Glutamatergic neuron (in vitro differentiated cells): Measurements from ENCODE around the gene CEACAM7. TPM values are rescaled to one million over a fixed set of nuclear protein-coding genes. Genes with fewer than 3 reads are reported as not detected.
"Not testable (repeated sequence)": the region's sequence is repeated elsewhere in the genome, so short reads cannot be mapped to it uniquely, and the experiment has no call there.

Source experiments
- DNase-seq: peaks from one replicate; pipeline ENCODE4 v3.0.0; 2022
- H3K27ac Mint-ChIP-seq: one replicate; pipeline ENCODE4 v1.8.0; 2020; ENCODE audit warnings: mild to moderate bottlenecking, mixed read lengths, inconsistent platforms; ENCODE audit not compliant: unreplicated experiment
- H3K27me3 Mint-ChIP-seq: one replicate; pipeline ENCODE4 v1.8.0; 2020; ENCODE audit warnings: mild to moderate bottlenecking, moderate library complexity, mixed read lengths, inconsistent platforms; ENCODE audit not compliant: unreplicated experiment
- H3K36me3 Mint-ChIP-seq: one replicate; pipeline ENCODE4 v1.8.0; 2020; ENCODE audit warnings: mild to moderate bottlenecking, mixed read lengths, inconsistent platforms; ENCODE audit not compliant: unreplicated experiment
- H3K4me1 Mint-ChIP-seq: one replicate; pipeline ENCODE4 v1.8.0; 2020; ENCODE audit warnings: mild to moderate bottlenecking, low read depth, mixed read lengths, inconsistent platforms; ENCODE audit not compliant: unreplicated experiment
- H3K4me3 Mint-ChIP-seq: one replicate; pipeline ENCODE4 v1.8.0; 2020; ENCODE audit warnings: mild to moderate bottlenecking, mixed read lengths, inconsistent platforms; ENCODE audit not compliant: unreplicated experiment
- H3K9me3 Mint-ChIP-seq: one replicate; pipeline ENCODE4 v1.8.0; 2020; ENCODE audit warnings: mild to moderate bottlenecking, moderate library complexity, mixed read lengths, inconsistent platforms; ENCODE audit not compliant: unreplicated experiment
- CTCF ChIP-seq: fragments of 200-600 bp; sonication (generic); IDR thresholded peaks from one replicate; pipeline ENCODE4 v1.5.0; 2021; ENCODE audit not compliant: partially characterized antibody, unreplicated experiment
- total RNA-seq: library from RNA; stranded (reverse); fragmentation: NEBNext Ultra II Directional; extraction: Animal tissue kit (Norgen Biotek cat#: 25700); gene quantifications from one replicate; pipeline ENCODE4 v1.2.1, GENCODE V29; 2021; ENCODE audit not compliant: unreplicated experiment

The CEACAM7 gene
- total RNA-seq, 1 donor from 2014 or later, result not detected

- no peak for DNase-seq
- Mint-ChIP-seq H3K36me3 (no peaks in the 10 kb centered on the region), H3K4me3 (no peak overlapping the region), H3K27ac (no peak overlapping the region), H3K27me3 (peaks cover 4% of the 10 kb centered on the region), H3K9me3 (no peaks in the 10 kb centered on the region), H3K4me1 (no peaks in the 10 kb centered on the region)
- no peak for TF ChIP-seq CTCF
Observed at GRCh38 chr19:41668315-41668714, 19.8 kb downstream of the CEACAM7 start.

GRCh38 chr19:41666075-41666474, 22.0 kb downstream of the CEACAM7 start:
- no peaks in the 10 kb centered on the region for H3K4me1 Mint-ChIP-seq
- TF ChIP-seq CTCF, result no peak
- no peak overlapping the region for H3K27ac Mint-ChIP-seq
- no peaks in the 10 kb centered on the region for H3K9me3 Mint-ChIP-seq
- H3K4me3 Mint-ChIP-seq, result no peak overlapping the region
- no peaks in the 10 kb centered on the region for H3K36me3 Mint-ChIP-seq
- H3K27me3 Mint-ChIP-seq, result peaks cover 2% of the 10 kb centered on the region
- no peak for DNase-seq

GRCh38 chr19:41657157-41657556, 30.9 kb downstream of the CEACAM7 start:
- Mint-ChIP-seq H3K27ac (no peak overlapping the region), H3K36me3 (no peaks in the 10 kb centered on the region), H3K27me3 (no peaks in the 10 kb centered on the region), H3K4me1 (no peaks in the 10 kb centered on the region), H3K4me3 (no peak overlapping the region), H3K9me3 (no peaks in the 10 kb centered on the region)
- no peak for DNase-seq
- no peak for TF ChIP-seq CTCF

GRCh38 chr19:41656756-41657155, 31.3 kb downstream of the CEACAM7 start:
- DNase-seq, H3K4me3 Mint-ChIP-seq, H3K36me3 Mint-ChIP-seq, H3K4me1 Mint-ChIP-seq, H3K9me3 Mint-ChIP-seq, H3K27me3 Mint-ChIP-seq, H3K27ac Mint-ChIP-seq: not testable (repeated sequence)

GRCh38 chr19:41652250-41652649, 35.8 kb downstream of the CEACAM7 start:
- no peaks in the 10 kb centered on the region for H3K4me1 Mint-ChIP-seq
- no peaks in the 10 kb centered on the region for H3K36me3 Mint-ChIP-seq
- no peak overlapping the region for H3K4me3 Mint-ChIP-seq
- TF ChIP-seq CTCF, result no peak
- DNase-seq, result no peak
- no peaks in the 10 kb centered on the region for H3K9me3 Mint-ChIP-seq
- H3K27me3 Mint-ChIP-seq, result no peaks in the 10 kb centered on the region
- no peak overlapping the region for H3K27ac Mint-ChIP-seq

- no peak for TF ChIP-seq CTCF
- H3K9me3 Mint-ChIP-seq, result no peaks in the 10 kb centered on the region
- no peak overlapping the region for H3K27ac Mint-ChIP-seq
- no peaks in the 10 kb centered on the region for H3K4me1 Mint-ChIP-seq
- no peaks in the 10 kb centered on the region for H3K36me3 Mint-ChIP-seq
- no peak overlapping the region for H3K4me3 Mint-ChIP-seq
- H3K27me3 Mint-ChIP-seq, result no peaks in the 10 kb centered on the region
- DNase-seq, result no peak
Observed at GRCh38 chr19:41649827-41650226, 38.2 kb downstream of the CEACAM7 start.
